ENCODE results near the gene DNAJC6. TPM values are rescaled to one million over a fixed set of nuclear protein-coding genes. Genes with fewer than 3 reads are reported as not detected.

Gene DNAJC6
- total and polyA plus RNA-seq, 2 of the 13 experiments (the other 11 are each of a cell fraction or from before 2014, with no cell fraction given), result 1.0 to 1.6 TPM

GRCh38 chr1:65297706-65298105 lies 11.6 kb upstream of the DNAJC6 start:
- ATAC-seq (no peak), DNase-seq (ENCODE audit: low spot score) (no peak), FAIRE-seq (no peak)
- Histone ChIP-seq H2AFZ (ENCODE audit: low read length) (no peak overlapping the region), H3K4me1 (ENCODE audit: insufficient read depth, low read length) (no peaks in the 10 kb centered on the region), H3K36me3 (replicated peaks in 1 of 2; ENCODE audit: control insufficient read depth in 1 of 2, insufficient read depth in 2 of 2, low read length in 2 of 2) (no peaks in the 10 kb centered on the region), H3K4me3 (replicated peaks in 1 of 3; ENCODE audit: insufficient read depth in 1 of 3, low read depth in 2 of 3, low read length in 3 of 3) (no peak overlapping the region), H3K79me2 (ENCODE audit: insufficient read depth, low read length) (no peaks in the 10 kb centered on the region), H3K27ac (ENCODE audit: extremely low read length, insufficient read depth, low read length) (no peak overlapping the region), H3K27me3 (ENCODE audit: control insufficient read depth in 1 of 2, insufficient read depth in 2 of 2, low read length in 2 of 2) (no peaks in the 10 kb centered on the region), H4K20me1 (ENCODE audit: insufficient read depth, low read length) (no peaks in the 10 kb centered on the region), H3K9me3 (ENCODE audit: low read length) (no peaks in the 10 kb centered on the region), H3K9ac (ENCODE audit: insufficient read depth, low read depth, low read length) (no peak overlapping the region), H3K4me2 (ENCODE audit: low read depth, low read length) (no peak overlapping the region)
- 59% methylated on average over 3 of the region's 4 CpGs for WGBS (ENCODE audit: low lambda C conversion rate)
- CTCF ChIA-PET (ENCODE audit: low intra/inter-chr PET ratio, low total read pairs), result no interaction called here
- in situ Hi-C loops (cut with HindIII; ENCODE audit: extremely low pct_ligation_motif_present, low pct_unique_long_range_greater_than_20kb) (no loop called here), intact Hi-C loops (cut with micrococcal nuclease; ENCODE audit: unreplicated experiment) (no loop called here)
- no TSS peak for BruUV-seq (replicated peaks)
- TF ChIP-seq ZZZ3 (CRISPR knock-in tag; IDR thresholded peaks at IDR 0.05; ENCODE audit: borderline replicate concordance), result no peak
- no peak for TF ChIP-seq ARID5B (CRISPR knock-in tag; IDR thresholded peaks at IDR 0.05)
- TF ChIP-seq HOMEZ (CRISPR knock-in tag; IDR thresholded peaks at IDR 0.05; ENCODE audit: low read depth), result no peak
- TF ChIP-seq GFI1 (CRISPR knock-in tag; IDR thresholded peaks at IDR 0.05; ENCODE audit: borderline replicate concordance), result no peak
- no peak for TF ChIP-seq ZNF232 (CRISPR knock-in tag; IDR thresholded peaks at IDR 0.05; ENCODE audit: borderline replicate concordance)
- TF ChIP-seq NCOA1 (CRISPR knock-in tag; IDR thresholded peaks at IDR 0.05), result no peak
- no peak for TF ChIP-seq ZNF512B (CRISPR knock-in tag; IDR thresholded peaks at IDR 0.05; ENCODE audit: borderline replicate concordance)
- no peak for TF ChIP-seq TMF1 (CRISPR knock-in tag; IDR thresholded peaks at IDR 0.05; ENCODE audit: low read depth)
- POLR2A ChIA-PET, result no interaction called here
